Duodenal mucosa (tissue), 2 donors: ENCODE measurements around the gene C15orf40.

Source experiments
- H3K27ac ChIP-seq: one replicate; pipeline ENCODE4 v1.7.0; 2013; ENCODE audit warnings: low read depth, low read length
- H3K27me3 ChIP-seq, 2 donors: one replicate each; pipeline ENCODE4 v1.7.0; 2013; ENCODE audit warnings: low read length in 2 of 2, control low read depth in 1 of 2; ENCODE audit not compliant: insufficient read depth in 2 of 2, control insufficient read depth in 1 of 2
- H3K36me3 ChIP-seq, 2 donors: one replicate each; pipeline ENCODE4 v1.7.0; 2013; ENCODE audit warnings: low read length in 2 of 2, control low read depth in 1 of 2; ENCODE audit not compliant: insufficient read depth in 2 of 2, control insufficient read depth in 1 of 2
- H3K4me1 ChIP-seq, 2 donors: one replicate each; pipeline ENCODE4 v1.7.0; 2013; ENCODE audit warnings: low read length in 2 of 2, control low read depth in 1 of 2; ENCODE audit not compliant: insufficient read depth in 2 of 2, control insufficient read depth in 1 of 2
- H3K4me3 ChIP-seq, 2 donors: one replicate each; pipeline ENCODE4 v1.7.0; 2013; ENCODE audit warnings: low read length in 2 of 2, low read depth in 1 of 2
- H3K9ac ChIP-seq, 2 donors: one replicate each; pipeline ENCODE4 v1.7.0; 2013; ENCODE audit warnings: low read length in 2 of 2, low read depth in 1 of 2
- H3K9me3 ChIP-seq, 2 donors: one replicate each; pipeline ENCODE4 v1.7.0; 2013; ENCODE audit warnings: low read length in 2 of 2, control low read depth in 1 of 2; ENCODE audit not compliant: control insufficient read depth in 1 of 2

The C15orf40 gene

DNA sequence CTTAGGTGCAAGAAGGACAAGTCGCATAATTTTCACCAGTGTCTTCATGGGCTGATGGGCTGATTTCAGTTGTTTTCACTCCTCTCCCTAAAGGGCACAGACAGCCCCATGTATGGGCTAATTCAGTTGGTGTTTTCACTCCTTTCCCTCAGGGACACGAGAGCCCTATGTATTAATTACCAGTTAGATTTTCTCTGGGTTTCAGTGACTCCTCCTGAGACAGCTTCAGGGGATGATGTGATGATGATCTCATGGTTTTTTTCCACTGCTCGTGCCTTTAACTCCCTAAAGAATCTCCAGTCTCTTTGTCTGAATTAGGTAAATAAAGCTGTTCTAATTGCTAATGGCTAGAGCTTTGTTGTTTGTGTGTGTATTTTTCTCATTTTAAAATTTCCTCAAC, 15.5 kb downstream of the C15orf40 start:
- H3K9me3 ChIP-seq: no peaks in the 10 kb centered on the region
- no peak overlapping the region for H3K27ac ChIP-seq
- H3K4me1 ChIP-seq: peaks cover 0 to 4% of the 10 kb centered on the region in 2 donors
- peaks cover 0 to 4% of the 10 kb centered on the region in 2 donors for H3K36me3 ChIP-seq
- no peaks in the 10 kb centered on the region for H3K27me3 ChIP-seq
- no peak overlapping the region for H3K4me3 ChIP-seq
- H3K9ac ChIP-seq: no peak overlapping the region

GRCh38 chr15:82995076-82995475, 16.4 kb downstream of the C15orf40 start:
- Histone ChIP-seq H3K9me3 (no peaks in the 10 kb centered on the region), H3K9ac (no peak overlapping the region), H3K27ac (no peak overlapping the region), H3K4me3 (no peak overlapping the region), H3K27me3 (no peaks in the 10 kb centered on the region), H3K4me1 (peaks cover 0 to 4% of the 10 kb centered on the region in 2 donors), H3K36me3 (peaks cover 0 to 10% of the 10 kb centered on the region in 2 donors)

DNA sequence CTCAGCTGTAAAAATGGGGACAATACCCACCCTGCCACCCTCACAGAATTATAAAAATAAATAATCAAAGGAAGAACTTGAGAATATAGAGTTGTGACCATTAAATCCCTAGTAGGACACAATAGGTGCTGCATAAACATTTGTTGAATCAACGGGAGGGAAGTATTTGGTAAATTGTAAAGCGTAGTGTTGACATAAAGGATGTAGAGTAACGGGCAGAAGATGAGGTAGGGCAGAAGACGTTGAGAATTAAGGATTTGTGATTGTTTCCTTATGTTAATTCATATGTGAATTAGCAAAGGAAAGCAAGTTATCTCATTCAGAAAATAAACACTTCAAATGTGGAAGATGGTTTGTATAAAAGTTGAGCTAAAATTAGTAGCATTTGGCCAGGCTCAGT, 18.3 kb downstream of the C15orf40 start:
- Histone ChIP-seq H3K4me1 (no peaks in the 10 kb centered on the region), H3K27ac (no peak overlapping the region), H3K9ac (no peak overlapping the region), H3K9me3 (no peaks in the 10 kb centered on the region), H3K4me3 (no peak overlapping the region), H3K36me3 (peaks cover 0 to 16% of the 10 kb centered on the region in 2 donors), H3K27me3 (no peaks in the 10 kb centered on the region)

DNA sequence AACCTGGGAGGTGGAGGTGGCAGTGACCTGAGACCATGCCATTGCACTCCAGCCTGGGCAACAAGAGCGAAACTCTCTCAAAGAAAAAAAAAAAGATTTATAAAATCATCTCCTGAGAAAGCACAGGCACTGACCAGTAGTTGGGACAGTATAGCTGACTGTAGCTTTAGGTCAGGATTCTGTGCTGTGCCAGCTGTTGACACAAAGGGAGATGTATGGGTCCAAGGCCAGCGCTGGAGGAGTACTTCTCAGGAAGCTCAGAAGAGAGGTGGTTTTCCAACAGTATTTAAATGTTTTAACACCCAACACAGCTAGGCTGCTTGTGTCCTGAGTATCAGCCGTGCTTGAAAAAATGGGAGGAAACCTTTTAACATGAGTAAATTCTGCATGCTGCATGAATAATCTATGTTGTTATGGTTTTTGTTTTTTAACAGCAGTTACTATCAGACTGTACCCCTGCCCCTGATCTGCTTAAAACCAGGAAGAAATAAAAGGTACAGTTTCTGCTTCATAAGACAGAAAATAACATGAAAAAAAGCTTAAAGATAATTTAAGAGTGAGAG, 18.9 kb downstream of the C15orf40 start:
- Histone ChIP-seq H3K36me3 (peaks cover 0 to 18% of the 10 kb centered on the region in 2 donors), H3K27me3 (no peaks in the 10 kb centered on the region), H3K27ac (no peak overlapping the region), H3K9ac (no peak overlapping the region), H3K4me3 (no peak overlapping the region), H3K9me3 (no peaks in the 10 kb centered on the region), H3K4me1 (no peaks in the 10 kb centered on the region)

DNA sequence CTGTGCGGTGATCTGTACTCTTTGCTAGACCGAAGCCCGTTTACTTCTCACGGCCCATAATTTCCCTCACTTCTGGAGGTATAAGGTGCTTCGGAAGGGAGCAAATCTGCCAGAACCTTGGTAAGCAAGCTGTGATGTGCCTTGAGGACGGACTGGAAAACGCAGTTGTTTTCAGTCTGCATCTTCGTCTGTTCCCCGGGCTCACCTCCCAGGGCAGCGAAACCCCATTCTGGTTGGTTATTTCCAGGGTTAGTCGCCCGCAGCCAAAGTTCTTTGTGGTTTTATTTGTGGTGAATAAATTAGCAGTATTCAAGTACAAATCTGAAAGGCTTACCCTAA, 25.0 kb downstream of the C15orf40 start:
- peak overlapping the region; percentile 96 to 99 for H3K4me3 ChIP-seq
- H3K9ac ChIP-seq: peak overlapping the region; percentile 87 to 90
- peaks cover 6 to 11% of the 10 kb centered on the region in 2 donors for H3K4me1 ChIP-seq
- no peaks in the 10 kb centered on the region for H3K9me3 ChIP-seq
- peaks cover 0 to 16% of the 10 kb centered on the region in 2 donors for H3K36me3 ChIP-seq
- H3K27ac ChIP-seq: no peak overlapping the region
- H3K27me3 ChIP-seq: no peaks in the 10 kb centered on the region

GRCh38 chr15:82985688-82986441, 25.6 kb downstream of the C15orf40 start, which contains the start of gene RAMAC:
RAMAC (plus strand) TSS chr15:82986210; CDS start chr15:82989019, 2,809 bp downstream.
- H3K36me3 ChIP-seq: peaks cover 0 to 13% of the 10 kb centered on the region in 2 donors

DNA sequence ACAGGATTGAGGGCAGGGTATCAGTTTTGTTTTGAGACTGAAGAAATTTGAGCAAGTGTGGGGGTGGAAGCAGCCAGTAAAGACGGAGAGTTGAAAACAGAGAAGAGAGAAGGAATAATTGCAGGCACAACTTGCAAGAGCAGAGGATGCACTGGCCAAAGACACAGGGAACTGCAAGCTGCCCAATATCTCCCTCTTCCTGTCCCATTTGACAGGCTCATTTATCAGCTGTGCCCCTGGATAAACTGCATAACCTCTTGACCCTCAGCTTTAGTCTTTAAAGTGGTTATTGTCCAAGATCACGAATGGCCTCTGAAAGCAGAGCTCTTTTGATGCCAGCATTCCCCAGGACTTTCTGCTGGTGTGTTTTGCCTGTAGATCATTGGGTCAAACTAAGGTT, 30.5 kb downstream of the C15orf40 start:
- Histone ChIP-seq H3K4me3 (no peak overlapping the region), H3K36me3 (no peaks in the 10 kb centered on the region), H3K9ac (no peak overlapping the region), H3K4me1 (peaks cover 6% of the 10 kb centered on the region in 2 donors), H3K27me3 (no peaks in the 10 kb centered on the region), H3K9me3 (no peaks in the 10 kb centered on the region), H3K27ac (no peak overlapping the region)

More at GRCh38 chr15:82985688-82986441, 25.6 kb downstream of the C15orf40 start, which contains the start of gene RAMAC:
- peaks cover 6 to 11% of the 10 kb centered on the region in 2 donors for H3K4me1 ChIP-seq
- H3K9ac ChIP-seq: peak within 1 kb of the TSS; percentile 87 to 90
- H3K9me3 ChIP-seq: no peaks in the 10 kb centered on the region
- H3K27me3 ChIP-seq: no peaks in the 10 kb centered on the region
- H3K4me3 ChIP-seq: peak within 1 kb of the TSS; percentile 96 to 99
- H3K27ac ChIP-seq: peak within 1 kb of the TSS; percentile 56

- H3K36me3 ChIP-seq: no peaks in the 10 kb centered on the region
- no peaks in the 10 kb centered on the region for H3K9me3 ChIP-seq
- no peak overlapping the region for H3K9ac ChIP-seq
- H3K4me3 ChIP-seq: no peak overlapping the region
- no peak overlapping the region for H3K27ac ChIP-seq
- no peaks in the 10 kb centered on the region for H3K27me3 ChIP-seq
- H3K4me1 ChIP-seq: no peaks in the 10 kb centered on the region
These were observed 31.7 kb downstream of the C15orf40 start for GRCh38 chr15:82979726-82980125.

GRCh38 chr15:82978438-82978837, 33.0 kb downstream of the C15orf40 start:
- H3K27ac ChIP-seq: no peak overlapping the region

GRCh38 chr15:82977076-82977475, 34.4 kb downstream of the C15orf40 start:
- H3K27ac ChIP-seq: no peak overlapping the region
- no peak overlapping the region for H3K4me3 ChIP-seq
- H3K36me3 ChIP-seq: no peaks in the 10 kb centered on the region
- no peaks in the 10 kb centered on the region for H3K27me3 ChIP-seq
- H3K9ac ChIP-seq: no peak overlapping the region
- H3K4me1 ChIP-seq: no peaks in the 10 kb centered on the region
- no peaks in the 10 kb centered on the region for H3K9me3 ChIP-seq

More at GRCh38 chr15:82978438-82978837, 33.0 kb downstream of the C15orf40 start:
- H3K36me3 ChIP-seq: no peaks in the 10 kb centered on the region
- H3K9ac ChIP-seq: no peak overlapping the region
- no peaks in the 10 kb centered on the region for H3K4me1 ChIP-seq
- H3K9me3 ChIP-seq: no peaks in the 10 kb centered on the region
- no peak overlapping the region for H3K4me3 ChIP-seq
- H3K27me3 ChIP-seq: no peaks in the 10 kb centered on the region
